Stomach (tissue), 9 donors: Measurements from ENCODE around the gene CENATAC. TPM values are rescaled to one million over a fixed set of nuclear protein-coding genes. Genes with fewer than 3 reads are reported as not detected.

ENCODE experiments used
- DNase-seq, 2 donors: peaks; one replicate each; pipeline versions ENCODE4 v3.0.0 to v3.0.0-alpha.2; 2013 to 2019
- H3K27ac ChIP-seq, 5 donors: fragments of 200-600 bp in 4 of 5; sonication (generic) in 4 of 5; one replicate each; pipeline ENCODE4 v1.5.1; 2013 to 2019; ENCODE audit warnings: mild to moderate bottlenecking in 1 of 5, moderate library complexity in 1 of 5
- H3K27me3 ChIP-seq, 3 donors: fragments of 200-600 bp; sonication (generic); one replicate each; pipeline ENCODE4 v1.5.1; 2017 to 2019; ENCODE audit warnings: mixed run types in 1 of 3
- H3K36me3 ChIP-seq, 4 donors: fragments of 200-600 bp; sonication (generic); 1 replicate in 3 of 4; 2 replicates in 1 of 4; pipeline ENCODE4 v1.5.1; 2016 to 2019
- H3K4me1 ChIP-seq, 4 donors: fragments of 200-600 bp; sonication (generic); one replicate each; pipeline ENCODE4 v1.5.1; 2016 to 2019
- H3K4me3 ChIP-seq, 4 donors: fragments of 200-600 bp; sonication (generic) in 3 of 4; one replicate each; pipeline ENCODE4 v1.5.1; 2016 to 2019; ENCODE audit warnings: mild to moderate bottlenecking in 1 of 4
- H3K9me3 ChIP-seq, 4 donors: fragments of 200-600 bp; sonication (generic); one replicate each; pipeline ENCODE4 v1.5.1; 2016 to 2019
- EP300 ChIP-seq: sonication (generic); formaldehyde crosslinking; IDR thresholded peaks from one replicate; pipeline ENCODE4 v1.6.1; 2017; ENCODE audit warnings: antibody characterized with exemption
- POLR2A ChIP-seq, 4 donors: fragments of 450-650 bp; IDR thresholded peaks; one replicate each; pipeline ENCODE4 v1.6.1; 2016; ENCODE audit warnings: antibody characterized with exemption in 4 of 4, control low read depth in 2 of 4, mild to moderate bottlenecking in 1 of 4, moderate library complexity in 1 of 4
- POLR2AphosphoS5 ChIP-seq, 3 donors: sonication (generic); formaldehyde crosslinking; IDR thresholded peaks; one replicate each; pipeline ENCODE4 v1.6.1; 2016; ENCODE audit warnings: antibody characterized with exemption in 3 of 3
- WGBS, 5 donors: extraction: QIAGEN DNeasy Blood & Tissue Kit in 3 of 5; methylation state at CpG; one replicate each; pipeline versions ENCODE4 v1.1.5 to v1.1.7; 2013 to 2018; 5-methylcytosine and 5-hydroxymethylcytosine counted together
- intact Hi-C: fragments of 100-400 bp; cut with DNase I; formaldehyde crosslinking; loops from one replicate; pipeline ENCODE4 v1.15.1; 2023; ENCODE audit warnings: low total_unique reads
- polyA plus RNA-seq, 3 donors: library from polyadenylated mRNA; stranded (reverse); fragments of 200-250 nt; gene quantifications; one replicate each; pipeline ENCODE4 v1.2.3, GENCODE V29; 2013
- total RNA-seq, 5 donors: library from RNA; depleted of rRNA; stranded (reverse); fragments of >200 nt; gene quantifications; one replicate each; pipeline versions ENCODE4 v1.1.0 to v1.2.3, GENCODE V29; 2014 to 2016
- TF ChIP-seq, protein P1 (sequence below), 7 experiments: fragments of 450-650 bp in 4 of 7; fragments of 200-600 bp in 3 of 7; sonication (generic) in 3 of 7; IDR thresholded peaks; one replicate each; pipeline ENCODE4 v1.5.1; 2016 to 2019; ENCODE audit warnings: antibody characterized with exemption in 7 of 7, control low read depth in 2 of 7, mild to moderate bottlenecking in 1 of 7
- donor health status: healthy with polysubstance abuse.
- donor health status: Bipolar disorder and iron deficiency.
- donor health status: healthy.

Gene CENATAC
- total and polyA plus RNA-seq, 8 donors = 17.8 to 310 (median 50.0) TPM

DNA sequence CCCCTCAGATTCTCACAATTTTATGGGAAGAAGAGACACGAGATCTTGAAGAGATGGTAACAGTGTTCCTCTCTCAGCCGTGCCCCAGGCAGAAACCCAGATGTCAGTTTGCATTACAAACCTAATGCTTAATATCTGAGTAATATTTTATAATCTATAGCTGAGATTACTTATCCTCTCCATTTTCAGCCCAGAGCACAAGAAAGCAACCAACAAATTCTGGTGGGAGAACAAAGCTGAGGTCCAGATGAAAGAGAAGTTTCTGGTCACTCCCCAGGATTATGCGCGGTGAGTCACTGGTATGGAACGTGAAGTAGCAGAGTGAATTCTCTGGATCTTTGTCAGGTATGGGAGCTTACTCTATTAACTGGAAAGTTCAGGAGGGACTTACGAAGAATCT lies 884 bp downstream of the CENATAC start:
- intact Hi-C loops = no loop called here
- 23 to 40% (median 33%) methylated on average over 6 of the region's 6 CpGs for WGBS, 5 donors
- peak overlapping the region; percentile 77 to 92 (median 88) for H3K27ac ChIP-seq
- peak; percentile 35 to 61 for DNase-seq
- peak overlapping the region; percentile 68 to 85 (median 80) for H3K4me3 ChIP-seq
- H3K36me3 ChIP-seq = peaks cover 16 to 46% (median 45%) of the 10 kb centered on the region in 4 donors
- TF ChIP-seq POLR2AphosphoS5 (IDR thresholded peaks at IDR 0.05) (peak in 1 of 3 donors; percentile 20), EP300 (no peak)
- H3K9me3 ChIP-seq = no peaks in the 10 kb centered on the region
- peaks cover 20 to 43% (median 32%) of the 10 kb centered on the region in 4 donors for H3K4me1 ChIP-seq
- no peaks in the 10 kb centered on the region for H3K27me3 ChIP-seq

DNA sequence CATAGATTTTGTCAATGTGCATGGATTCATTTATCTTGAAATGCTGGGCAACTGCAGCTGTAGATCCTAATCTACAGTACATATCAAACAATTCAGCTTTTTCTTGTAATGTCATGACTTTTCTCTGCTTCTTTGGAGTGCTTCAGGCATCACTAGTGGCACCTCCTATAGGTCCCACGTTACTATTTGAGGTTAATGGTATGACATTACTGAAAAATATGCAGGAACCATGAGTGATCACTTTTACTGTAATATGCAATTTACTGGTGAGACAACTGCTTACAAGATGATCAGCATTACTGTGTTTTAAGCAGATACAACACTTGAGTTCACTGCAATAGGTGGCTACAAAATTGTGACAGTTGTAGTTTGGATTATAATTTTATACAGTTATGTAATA lies 3.0 kb downstream of the CENATAC start:
- intact Hi-C loops = no loop called here
- Histone ChIP-seq H3K27me3 (no peaks in the 10 kb centered on the region), H3K4me3 (no peak overlapping the region), H3K27ac (no peak overlapping the region), H3K4me1 (peaks cover 20 to 43% (median 32%) of the 10 kb centered on the region in 4 donors), H3K9me3 (no peaks in the 10 kb centered on the region), H3K36me3 (peaks cover 16 to 66% (median 63%) of the 10 kb centered on the region in 4 donors)
- DNase-seq = no peak
- WGBS, 5 donors = 45 to 70% (median 64%) methylated on average over 1 of the region's 1 CpG
- no peak for TF ChIP-seq POLR2A (IDR thresholded peaks at IDR 0.05)

DNA sequence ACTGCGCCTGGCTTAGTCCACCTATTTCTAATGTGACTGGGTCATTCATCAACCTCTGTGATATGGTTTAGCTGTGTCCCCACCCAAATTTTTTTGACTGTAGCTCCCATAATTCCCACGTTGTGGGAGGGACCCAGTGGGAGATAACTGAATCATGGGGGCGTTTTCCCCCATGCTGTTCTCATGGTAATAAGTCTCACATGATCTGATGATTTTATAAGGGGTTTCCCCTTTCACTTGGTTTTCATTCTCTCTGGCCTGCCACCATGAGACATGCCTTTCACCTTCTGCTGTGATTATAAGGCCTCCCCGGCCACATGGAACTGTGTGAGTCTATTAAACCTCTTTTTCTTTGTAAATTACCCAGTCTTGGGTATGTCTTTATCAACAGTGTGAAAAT lies 8.7 kb downstream of the CENATAC start:
- 82 to 90% (median 84%) methylated on average over 4 of the region's 4 CpGs for WGBS, 5 donors
- Histone ChIP-seq H3K4me3 (no peak overlapping the region), H3K27me3 (no peaks in the 10 kb centered on the region), H3K4me1 (no peaks in the 10 kb centered on the region), H3K9me3 (no peaks in the 10 kb centered on the region), H3K27ac (no peak overlapping the region), H3K36me3 (peaks cover 33 to 98% (median 93%) of the 10 kb centered on the region in 4 donors)
- intact Hi-C loops = no loop called here
- DNase-seq = no peak
- TF ChIP-seq, protein P1, sequence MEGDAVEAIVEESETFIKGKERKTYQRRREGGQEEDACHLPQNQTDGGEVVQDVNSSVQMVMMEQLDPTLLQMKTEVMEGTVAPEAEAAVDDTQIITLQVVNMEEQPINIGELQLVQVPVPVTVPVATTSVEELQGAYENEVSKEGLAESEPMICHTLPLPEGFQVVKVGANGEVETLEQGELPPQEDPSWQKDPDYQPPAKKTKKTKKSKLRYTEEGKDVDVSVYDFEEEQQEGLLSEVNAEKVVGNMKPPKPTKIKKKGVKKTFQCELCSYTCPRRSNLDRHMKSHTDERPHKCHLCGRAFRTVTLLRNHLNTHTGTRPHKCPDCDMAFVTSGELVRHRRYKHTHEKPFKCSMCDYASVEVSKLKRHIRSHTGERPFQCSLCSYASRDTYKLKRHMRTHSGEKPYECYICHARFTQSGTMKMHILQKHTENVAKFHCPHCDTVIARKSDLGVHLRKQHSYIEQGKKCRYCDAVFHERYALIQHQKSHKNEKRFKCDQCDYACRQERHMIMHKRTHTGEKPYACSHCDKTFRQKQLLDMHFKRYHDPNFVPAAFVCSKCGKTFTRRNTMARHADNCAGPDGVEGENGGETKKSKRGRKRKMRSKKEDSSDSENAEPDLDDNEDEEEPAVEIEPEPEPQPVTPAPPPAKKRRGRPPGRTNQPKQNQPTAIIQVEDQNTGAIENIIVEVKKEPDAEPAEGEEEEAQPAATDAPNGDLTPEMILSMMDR (IDR thresholded peaks at IDR 0.05) = no peak
- TF ChIP-seq POLR2AphosphoS5 (IDR thresholded peaks at IDR 0.05) = no peak
- TF ChIP-seq POLR2A (IDR thresholded peaks at IDR 0.05) = no peak
- TF ChIP-seq EP300 = no peak

DNA sequence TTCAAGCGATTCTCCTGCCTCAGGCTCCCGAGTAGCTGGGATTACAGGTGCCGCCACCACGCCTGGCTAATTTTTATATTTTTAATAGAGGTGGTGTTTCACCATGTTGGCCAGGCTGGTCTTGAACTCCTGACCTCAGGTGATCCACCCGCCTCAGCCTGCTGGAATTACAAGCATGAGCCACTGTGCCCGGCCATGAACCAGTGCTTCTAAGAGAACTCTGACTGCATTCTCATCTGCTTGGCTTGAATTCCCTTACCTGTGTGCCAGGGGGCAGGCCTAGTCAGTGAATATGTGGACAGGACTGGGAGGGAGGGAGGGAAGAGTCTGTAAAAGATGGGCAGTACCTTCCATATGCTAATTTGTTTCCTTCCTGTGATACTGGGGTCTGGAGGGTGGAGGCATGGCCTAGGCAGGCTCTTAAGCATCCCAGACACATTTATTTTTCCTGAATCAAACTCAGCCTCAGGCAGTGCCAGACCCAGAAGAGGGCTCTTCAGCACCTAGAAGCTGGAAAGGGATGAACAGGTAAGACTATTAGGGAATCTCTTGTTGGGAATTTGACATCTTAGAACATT lies 13.6 kb downstream of the CENATAC start:
- Histone ChIP-seq H3K27ac (no peak overlapping the region), H3K36me3 (peaks cover 61 to 99% (median 97%) of the 10 kb centered on the region in 4 donors), H3K9me3 (no peaks in the 10 kb centered on the region), H3K4me3 (no peak overlapping the region), H3K4me1 (peaks cover 6 to 20% (median 15%) of the 10 kb centered on the region in 4 donors), H3K27me3 (no peaks in the 10 kb centered on the region)
- TF ChIP-seq EP300 (no peak), POLR2A (IDR thresholded peaks at IDR 0.05) (no peak), POLR2AphosphoS5 (IDR thresholded peaks at IDR 0.05) (no peak)
- TF ChIP-seq, protein P1 (IDR thresholded peaks at IDR 0.05) = no peak
- intact Hi-C loops = no loop called here
- DNase-seq = no peak
- 85 to 88% (median 86%) methylated on average over 6 of the region's 6 CpGs for WGBS, 5 donors

DNA sequence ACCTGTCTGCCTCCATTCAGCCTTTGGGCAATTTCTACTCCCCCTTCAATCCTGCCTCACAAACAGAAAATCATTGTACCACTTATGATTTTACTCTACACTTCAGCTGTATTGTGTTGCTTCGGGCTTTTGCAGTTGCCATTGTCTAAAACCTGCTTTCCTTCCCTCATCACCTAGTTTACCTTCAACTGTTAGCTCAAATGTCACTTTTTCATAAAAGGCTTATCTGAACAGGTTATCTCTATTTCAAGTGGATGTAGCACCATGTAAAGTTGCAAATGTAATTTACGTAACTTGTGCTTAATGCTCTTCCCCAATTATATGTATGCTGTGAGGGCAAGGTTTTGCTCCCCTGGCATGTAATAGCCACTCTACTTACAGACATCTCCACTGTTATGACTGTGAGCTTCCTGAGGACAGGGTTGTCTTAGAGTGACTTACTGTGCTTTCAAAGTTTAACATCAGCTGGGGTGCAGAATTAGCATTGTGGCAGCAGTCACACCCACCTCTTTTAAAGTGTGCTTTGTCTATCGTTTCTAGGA lies 14.8 kb downstream of the CENATAC start:
- TF ChIP-seq, protein P1 (IDR thresholded peaks at IDR 0.05) = no peak
- TF ChIP-seq EP300 = no peak
- TF ChIP-seq POLR2A (IDR thresholded peaks at IDR 0.05) = no peak
- TF ChIP-seq POLR2AphosphoS5 (IDR thresholded peaks at IDR 0.05) = no peak

More for the DNA sequence above, 14.8 kb downstream of the CENATAC start:
- Histone ChIP-seq H3K27ac (no peak overlapping the region), H3K27me3 (no peaks in the 10 kb centered on the region), H3K36me3 (peaks cover 52 to 88% (median 87%) of the 10 kb centered on the region in 4 donors), H3K4me1 (peaks cover 15 to 29% (median 24%) of the 10 kb centered on the region in 4 donors), H3K9me3 (no peaks in the 10 kb centered on the region), H3K4me3 (no peak overlapping the region)
- 44 to 72% (median 50%) methylated on average over 3 of the region's 3 CpGs for WGBS, 5 donors
- intact Hi-C loops = no loop called here
- no peak for DNase-seq
